ELR (cell line): ENCODE results near the gene OAT.
"Not testable (repeated sequence)": the region's sequence is repeated elsewhere in the genome, so short reads cannot be mapped to it uniquely, and the experiment has no call there.

Experiments
- DNase-seq: peaks from one replicate; pipeline ENCODE4 v3.0.0-alpha.2; 2015; ENCODE audit warnings: low read depth

Gene OAT

DNA sequence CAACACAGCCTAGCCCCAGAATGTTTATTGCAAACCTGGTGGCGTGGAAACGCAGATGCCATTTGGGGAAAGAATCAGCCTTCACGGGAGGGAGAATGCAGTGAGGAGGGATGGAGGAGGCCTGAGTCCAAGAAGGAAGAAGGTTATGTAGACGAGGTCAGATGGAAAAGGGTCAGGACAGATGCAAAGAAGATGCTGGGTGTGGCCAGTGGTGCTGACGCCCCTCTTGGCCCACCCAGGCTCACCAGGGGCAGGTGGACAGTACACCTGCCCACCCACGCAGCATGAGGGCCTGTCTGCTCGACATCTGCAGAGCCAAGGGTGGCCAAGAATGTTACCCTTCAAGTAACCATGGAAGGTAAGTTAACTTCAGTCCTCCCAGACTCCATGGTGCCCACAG, 40.5 kb downstream of the OAT start:
- DNase-seq: no peak

DNA sequence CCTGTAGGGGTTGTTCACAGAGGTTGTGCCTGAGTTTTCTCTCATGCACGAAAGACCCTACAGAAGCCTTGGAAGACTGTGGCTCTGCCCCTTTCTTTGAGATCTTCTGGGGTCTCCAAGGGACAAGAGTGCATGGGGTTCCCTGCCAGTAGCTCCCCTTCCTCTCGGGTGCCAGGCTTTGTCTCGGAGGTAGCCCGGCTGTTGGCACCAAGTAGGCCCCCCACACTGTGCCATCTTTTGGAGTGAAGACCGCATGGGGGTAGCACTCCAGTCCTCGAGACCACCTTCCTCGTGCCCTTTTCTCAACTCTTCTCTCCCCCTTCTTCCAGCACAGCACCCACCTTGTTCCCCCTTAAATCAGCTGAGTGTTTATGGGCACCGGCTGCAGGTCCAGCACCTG, 41.6 kb downstream of the OAT start:
- no peak for DNase-seq

DNA sequence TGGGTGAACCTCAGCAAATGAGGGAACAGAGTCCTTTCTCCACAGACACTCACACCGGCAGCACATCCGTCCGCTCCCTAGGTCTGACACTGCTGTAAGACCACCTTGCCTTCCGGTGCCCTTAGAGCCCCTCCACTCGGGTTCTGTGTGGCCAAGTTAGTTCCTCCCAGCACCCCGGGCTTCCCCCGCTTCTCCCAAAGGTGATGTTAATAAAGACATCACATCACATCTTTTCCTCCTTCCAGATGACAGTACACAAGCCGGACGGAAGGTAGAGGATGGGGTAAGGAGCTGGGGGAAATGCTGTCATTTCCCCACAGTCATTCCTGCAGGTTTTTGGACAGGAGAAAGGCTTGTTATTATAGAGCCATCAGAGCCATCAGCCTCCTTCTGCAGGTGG, 42.3 kb downstream of the OAT start:
- no peak for DNase-seq

- DNase-seq: no peak
These were observed 43.0 kb downstream of the OAT start for GRCh38 chr10:124375691-124376090.

DNA sequence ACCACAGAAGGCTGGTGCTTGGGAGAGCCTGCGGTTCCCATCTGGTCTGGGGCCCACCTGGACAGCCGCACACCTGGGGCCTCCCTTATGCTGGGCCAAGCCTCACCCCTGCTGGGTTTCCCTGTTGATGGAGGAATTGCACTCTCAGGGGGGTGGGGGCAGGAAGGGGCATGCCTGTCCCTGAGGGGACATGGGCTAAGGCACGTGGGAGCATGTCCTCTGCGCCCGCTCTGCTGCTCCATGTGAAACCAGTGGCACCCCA, 43.4 kb downstream of the OAT start:
- no peak for DNase-seq

- no peak for DNase-seq
These were observed 44.0 kb downstream of the OAT start for GRCh38 chr10:124374535-124375352.

- no peak for DNase-seq
These were observed 45.8 kb downstream of the OAT start for GRCh38 chr10:124372899-124373298.

- no peak for DNase-seq
These were observed 48.3 kb downstream of the OAT start for GRCh38 chr10:124370426-124370825.

DNA sequence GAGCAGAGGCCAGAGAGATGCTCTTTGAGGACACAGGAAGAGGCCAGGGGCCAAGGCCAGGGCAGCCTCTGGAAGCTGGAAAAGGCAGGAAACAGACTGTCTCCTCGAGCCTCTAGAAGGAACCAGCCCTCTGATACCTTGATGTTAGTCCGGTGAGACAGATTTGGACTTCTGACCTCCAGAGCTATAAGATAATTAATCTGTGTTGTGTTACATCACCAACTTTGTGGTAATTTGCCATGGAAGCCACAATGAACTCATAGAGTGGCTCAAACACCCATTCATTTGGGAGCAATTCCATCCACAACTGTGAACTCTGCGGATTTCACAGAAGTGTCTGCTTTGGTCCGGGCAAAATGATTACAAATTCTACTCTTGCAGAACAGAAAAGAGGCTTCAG, 48.7 kb downstream of the OAT start:
- DNase-seq: no peak

GRCh38 chr10:124369533-124369932, 49.2 kb downstream of the OAT start:
- not testable (repeated sequence) for DNase-seq

DNA sequence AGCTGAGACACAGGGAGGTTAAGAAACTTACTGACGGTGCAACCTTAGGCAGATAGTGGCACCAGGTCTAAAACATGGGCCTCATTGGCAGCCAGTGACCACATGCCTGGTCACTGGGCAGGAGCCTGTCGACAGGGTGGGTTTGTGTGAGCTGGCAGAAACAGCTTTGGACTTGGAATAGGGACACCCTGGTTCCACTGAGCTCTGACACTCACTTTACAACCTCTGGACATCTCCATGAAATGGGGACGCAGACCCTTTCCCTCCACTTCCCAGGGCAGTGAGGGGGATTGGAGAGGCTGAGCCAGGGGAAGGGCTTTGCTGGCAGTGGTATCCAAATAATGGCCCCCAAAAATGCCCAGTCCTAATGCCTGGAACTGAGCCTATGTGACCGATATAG, 49.7 kb downstream of the OAT start:
- DNase-seq: no peak

- DNase-seq: no peak
These were observed 50.8 kb downstream of the OAT start for GRCh38 chr10:124367936-124368335.

- no peak for DNase-seq
These were observed 51.3 kb downstream of the OAT start for GRCh38 chr10:124367414-124367813.

- no peak for DNase-seq
These were observed 51.9 kb downstream of the OAT start for GRCh38 chr10:124366825-124367224.

DNA sequence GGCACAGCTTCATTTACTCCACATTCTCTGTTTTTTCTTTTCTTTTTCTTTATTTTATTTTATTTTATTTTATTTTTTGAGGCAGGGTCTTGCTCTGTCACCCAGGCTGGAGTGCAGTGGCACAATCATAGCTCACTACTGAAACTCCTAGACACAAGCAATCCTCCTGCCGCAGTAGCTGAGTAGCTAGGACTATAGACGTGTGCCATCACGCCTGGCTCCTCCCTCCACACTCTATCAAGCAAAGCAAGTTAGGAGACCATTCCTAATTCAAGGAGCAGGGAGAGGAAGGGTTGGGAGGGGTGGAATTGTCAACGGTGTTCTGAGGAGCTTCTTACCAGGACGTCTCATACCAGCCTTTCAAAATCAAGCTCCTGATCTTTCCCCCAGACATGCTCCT, 52.4 kb downstream of the OAT start:
- no peak for DNase-seq

DNA sequence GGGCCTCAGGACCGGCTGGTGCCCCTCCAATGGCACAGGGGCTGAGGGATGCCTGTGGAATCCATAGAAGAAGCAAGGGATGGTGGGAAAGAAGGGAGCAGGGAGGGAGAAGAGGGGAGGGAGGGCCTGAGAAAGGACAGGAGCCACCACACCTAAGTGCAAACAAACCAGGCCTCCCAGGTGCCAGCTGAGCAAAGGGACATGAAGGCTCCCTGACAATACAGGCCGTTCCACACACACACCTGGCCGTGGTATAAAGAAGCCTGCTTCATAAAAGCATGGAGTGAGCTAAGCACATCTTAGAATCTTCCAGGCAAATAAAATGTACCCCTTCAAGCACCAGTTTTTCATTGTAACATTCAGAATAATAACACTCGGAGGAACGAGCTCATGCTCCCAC, 54.0 kb downstream of the OAT start:
- DNase-seq: no peak

DNA sequence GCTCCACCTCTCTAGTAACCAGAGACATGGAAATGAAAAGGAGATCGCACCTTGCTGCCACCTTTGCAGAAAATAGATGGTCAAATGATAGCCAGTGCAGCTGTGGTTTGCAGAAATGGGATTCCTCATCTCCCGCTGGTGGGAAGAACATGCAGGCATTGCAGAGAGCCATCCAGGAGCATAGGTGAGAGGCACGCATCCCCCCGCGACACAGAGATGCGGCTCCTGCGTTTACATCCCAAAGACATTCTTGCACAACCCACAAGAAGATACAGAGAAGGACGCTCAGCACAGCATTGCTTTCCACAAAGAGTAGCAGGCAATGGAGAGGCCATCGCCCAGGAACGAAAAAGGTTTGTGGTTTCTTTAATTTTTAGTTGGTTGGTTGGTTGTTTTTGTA, 56.2 kb downstream of the OAT start:
- no peak for DNase-seq

DNA sequence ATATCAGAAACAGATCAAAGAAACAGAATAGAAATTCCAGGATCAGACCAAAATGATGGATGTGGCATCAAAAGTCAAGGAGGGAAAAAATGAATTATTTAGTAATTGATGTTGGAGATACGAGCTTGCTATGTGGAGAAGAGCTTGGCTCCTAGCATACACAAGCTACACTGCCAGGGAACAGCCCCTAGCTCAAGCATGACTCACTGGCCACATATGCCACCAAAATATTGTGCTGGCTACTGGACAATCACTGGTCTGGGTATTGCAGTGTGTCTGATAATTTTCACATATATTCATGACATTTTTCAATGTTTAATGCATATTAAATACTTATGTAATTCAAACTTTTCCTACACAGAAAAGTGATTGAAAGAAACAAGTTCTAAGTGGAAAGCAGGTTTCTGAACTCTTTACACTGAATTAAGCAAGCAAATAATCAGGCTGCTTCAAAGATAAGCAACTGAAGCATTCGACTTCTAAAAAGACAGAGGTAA, 59.3 kb downstream of the OAT start:
- DNase-seq: peak; percentile 21

DNA sequence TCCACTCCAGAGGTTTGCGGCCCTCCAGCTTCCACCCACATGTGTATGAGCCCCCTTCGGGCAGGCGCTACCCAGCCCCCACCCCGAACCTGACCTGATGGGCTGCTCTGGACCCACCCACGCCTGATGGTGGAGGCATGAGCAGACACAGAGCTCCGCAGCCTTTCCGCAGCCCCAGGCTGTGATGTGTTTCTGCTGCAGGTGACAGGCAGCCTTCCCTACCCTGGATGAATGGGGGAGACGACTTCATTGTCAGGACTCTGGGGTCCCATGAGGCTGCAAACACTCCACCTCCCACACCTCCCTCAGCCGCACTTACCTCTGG, 61.2 kb downstream of the OAT start:
- no peak for DNase-seq

DNA sequence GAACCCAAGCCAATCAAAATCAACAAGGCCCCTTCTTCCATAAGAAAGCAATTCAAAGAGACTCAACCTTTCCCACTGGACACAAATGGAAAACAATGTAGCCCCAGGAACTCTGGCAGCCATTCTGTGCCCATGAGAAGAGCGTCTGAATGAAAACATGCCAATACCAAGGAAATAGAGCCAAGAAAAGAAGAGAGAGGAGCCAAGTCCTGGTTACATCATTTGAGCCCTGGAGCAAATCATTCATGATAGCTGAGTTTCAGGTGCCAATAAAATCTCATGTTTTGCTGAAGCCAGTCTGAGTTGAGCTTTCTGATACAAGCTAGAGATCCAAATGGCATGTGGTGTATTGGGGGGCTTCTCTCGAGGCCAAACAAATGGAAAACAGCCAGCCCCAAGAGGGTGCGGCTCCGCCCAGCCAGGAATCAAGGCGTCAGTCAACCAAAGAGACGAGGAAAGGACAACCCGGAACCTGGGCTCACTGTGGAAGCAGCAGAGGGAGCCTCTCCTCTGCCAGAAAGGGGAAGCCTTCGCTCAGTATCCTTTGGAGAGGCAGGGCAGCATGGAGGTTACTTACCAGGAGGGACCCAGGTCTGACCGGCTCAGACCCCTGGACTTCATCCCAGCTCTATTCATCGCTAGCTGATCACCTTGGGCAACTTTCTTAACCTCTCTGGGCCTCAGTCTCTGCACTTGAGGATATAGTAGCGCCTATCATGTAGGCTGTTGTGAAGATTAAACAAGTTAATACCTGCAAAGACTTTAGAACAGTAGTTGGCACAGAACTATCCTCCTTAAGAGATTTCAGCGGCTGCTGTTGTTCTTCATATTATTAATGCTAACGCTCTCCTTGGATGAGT, 61.8 kb downstream of the OAT start:
- no peak for DNase-seq

- DNase-seq: peak; percentile 47
These were observed 64.0 kb downstream of the OAT start for GRCh38 chr10:124354411-124355382.

DNA sequence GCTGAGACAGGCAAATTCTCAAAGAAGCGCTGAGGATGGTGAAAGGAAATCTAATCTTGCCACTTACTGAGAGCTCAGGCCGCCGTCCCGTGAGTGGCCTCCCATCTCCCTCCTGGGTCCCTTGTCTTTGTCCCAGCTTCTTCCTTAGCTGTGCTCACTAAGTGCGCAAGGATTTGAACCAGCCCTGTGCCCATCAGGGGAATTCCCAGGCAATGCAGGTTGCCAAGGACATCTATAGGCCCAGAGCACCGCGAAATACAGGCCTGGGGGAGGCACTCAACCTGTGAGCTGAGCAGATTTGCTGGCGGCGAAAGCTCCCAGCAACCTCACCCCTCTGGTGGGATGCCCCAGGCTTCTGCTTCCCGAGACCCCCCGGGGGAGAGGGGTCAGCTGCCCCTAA, 64.8 kb downstream of the OAT start:
- no peak for DNase-seq
